ENCODE measurements around the gene ZRANB1.
A peak's percentile ranks its signal among the peaks of the same experiment; 100 is the strongest.
"Not testable (repeated sequence)": the region's sequence is repeated elsewhere in the genome, so short reads cannot be mapped to it uniquely, and the experiment has no call there.

Gene ZRANB1

DNA sequence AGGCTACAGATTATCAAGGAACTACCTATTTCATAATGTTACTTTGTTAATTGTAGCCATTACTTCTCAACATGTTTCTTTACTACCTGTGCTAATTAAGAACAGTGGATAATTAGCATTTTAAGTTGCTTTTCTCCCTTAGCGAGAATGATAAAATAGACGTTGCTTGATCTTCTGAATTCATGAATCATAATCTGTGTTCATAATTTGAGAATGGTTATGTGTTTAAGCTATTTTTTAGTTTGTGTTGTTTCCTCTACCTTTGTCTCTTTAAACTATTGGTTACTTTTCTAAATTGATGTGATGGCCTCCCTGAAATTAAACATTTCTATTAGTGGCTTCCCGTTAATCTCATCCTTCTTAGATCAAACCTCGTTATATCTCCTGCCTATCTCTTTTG lies at the start of gene ZRANB1:
Gene ZRANB1, plus strand, starts transcription at position 301 of the 400 bp plus-strand sequence. CDS start 371 bp downstream, outside the sequence.
- no peak for DNase-seq

- DNase-seq, result no peak
Observed at GRCh38 chr10:124892905-124893304, 49.0 kb upstream of the ZRANB1 start.

- no peak for DNase-seq
Observed at GRCh38 chr10:124894569-124895215, 47.2 kb upstream of the ZRANB1 start.

DNA sequence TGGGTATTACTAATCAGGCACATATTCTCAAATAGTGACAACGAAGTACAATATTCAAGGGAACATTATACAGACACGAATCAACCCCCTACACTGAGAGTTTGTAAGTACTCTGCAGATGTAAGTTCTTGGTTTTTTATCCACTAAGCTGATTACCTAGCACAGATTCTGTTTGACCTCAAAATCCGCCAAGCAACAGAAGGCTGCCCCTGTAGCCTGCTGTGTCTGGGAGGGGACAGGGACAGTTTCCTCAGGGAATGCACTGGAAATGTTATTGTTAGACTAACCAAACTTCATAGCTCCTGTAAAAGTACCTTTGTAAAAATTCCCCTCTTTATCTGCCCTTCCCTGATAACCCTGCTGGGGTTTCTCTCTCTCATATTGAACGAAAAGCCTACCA lies 45.2 kb upstream of the ZRANB1 start:
- no peak for DNase-seq

GRCh38 chr10:124898471-124898870 lies 43.5 kb upstream of the ZRANB1 start:
- DNase-seq, result no peak

DNA sequence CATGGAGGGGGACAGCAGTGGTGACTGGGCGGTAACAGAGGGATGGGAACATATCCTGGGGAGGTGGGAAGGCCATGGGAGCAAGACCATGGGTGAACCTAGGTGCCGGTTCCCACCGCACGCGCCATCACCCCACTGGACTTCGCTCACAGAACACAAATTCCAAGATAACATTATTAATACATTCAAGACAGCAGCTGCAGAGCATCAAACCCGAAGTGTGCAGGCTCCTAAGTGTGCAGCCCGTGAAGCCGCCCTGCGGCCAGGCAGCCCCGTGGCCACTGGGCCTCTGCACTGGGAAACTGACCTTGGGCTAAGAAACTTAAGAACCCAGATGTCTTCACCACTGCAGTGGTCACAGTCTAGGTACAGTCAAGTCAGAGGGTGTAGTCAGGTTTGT lies 42.8 kb upstream of the ZRANB1 start:
- no peak for DNase-seq

- DNase-seq, result no peak
Observed at GRCh38 chr10:124902462-124902861, 39.5 kb upstream of the ZRANB1 start.

DNA sequence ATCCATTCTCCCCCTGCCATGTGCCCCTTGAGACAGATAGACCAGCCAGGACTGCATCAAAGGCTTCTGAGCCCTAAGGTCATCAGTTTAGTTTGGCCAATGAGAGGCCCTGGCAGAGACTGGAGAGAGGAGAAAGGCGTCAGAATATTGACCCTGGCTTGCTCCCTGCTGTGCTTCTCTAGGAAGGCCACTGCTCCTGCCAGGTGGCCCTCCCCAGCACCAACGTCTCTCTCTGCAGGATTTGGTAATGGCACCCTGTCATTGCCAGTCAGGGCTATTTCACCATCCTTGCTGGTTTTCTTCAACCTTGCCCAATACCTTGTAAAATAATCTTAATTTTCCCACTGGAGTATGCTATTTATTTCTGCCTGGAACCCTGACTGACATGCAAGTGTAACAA lies 38.8 kb upstream of the ZRANB1 start:
- no peak for DNase-seq

GRCh38 chr10:124904796-124905195 lies 37.1 kb upstream of the ZRANB1 start:
- no peak for DNase-seq

- no peak for DNase-seq
Observed at GRCh38 chr10:124906551-124907001, 35.3 kb upstream of the ZRANB1 start.

- DNase-seq, result no peak
Observed at GRCh38 chr10:124909563-124909962, 32.4 kb upstream of the ZRANB1 start.

GRCh38 chr10:124911124-124912067 lies 30.5 kb upstream of the ZRANB1 start:
- DNase-seq, result no peak

GRCh38 chr10:124912101-124912886 lies 29.6 kb upstream of the ZRANB1 start:
- DNase-seq, result no peak

DNA sequence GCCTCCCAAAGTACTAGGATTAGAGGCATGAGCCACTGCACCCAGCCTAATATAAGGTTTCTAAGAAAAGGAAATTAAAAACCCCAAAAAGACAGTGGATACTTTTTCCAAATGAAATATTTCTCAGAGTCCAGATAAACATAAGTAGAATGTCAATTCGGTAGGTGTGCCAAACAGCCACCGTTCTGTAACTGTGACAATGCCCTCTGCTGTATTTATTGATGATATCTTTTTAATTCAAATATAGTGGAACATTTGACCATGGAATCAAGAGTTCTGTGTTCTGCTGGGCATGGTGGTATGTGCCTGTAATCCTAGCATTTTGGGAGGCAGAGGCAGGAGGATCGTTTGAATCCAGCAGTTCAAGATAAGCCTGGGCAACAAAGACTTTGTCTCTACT lies 28.8 kb upstream of the ZRANB1 start:
- DNase-seq, result no peak

DNA sequence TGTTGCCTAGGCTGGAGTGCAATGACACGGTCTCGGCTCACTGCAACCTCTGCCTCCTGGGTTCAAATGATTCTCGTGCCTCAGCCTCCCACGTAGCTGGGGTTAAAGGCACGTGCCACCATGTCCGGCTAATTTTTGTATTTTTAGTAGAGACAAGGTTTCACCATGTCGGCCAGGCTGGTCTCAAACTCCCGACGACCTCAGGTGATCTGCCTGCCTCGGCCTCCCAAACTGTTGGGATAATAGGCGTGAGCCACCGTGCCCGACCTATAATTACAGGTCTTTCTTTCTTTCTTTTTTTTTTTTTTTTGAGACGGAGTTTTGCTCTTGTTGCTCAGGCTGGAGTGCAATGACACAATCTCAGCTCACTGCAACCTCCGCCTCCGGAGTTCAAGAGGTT lies 27.5 kb upstream of the ZRANB1 start:
- DNase-seq, result not testable (repeated sequence)

GRCh38 chr10:124916098-124916584 lies 25.8 kb upstream of the ZRANB1 start:
- DNase-seq, result no peak

GRCh38 chr10:124916585-124917427 lies 25.1 kb upstream of the ZRANB1 start:
- DNase-seq, result peak; percentile 87

DNA sequence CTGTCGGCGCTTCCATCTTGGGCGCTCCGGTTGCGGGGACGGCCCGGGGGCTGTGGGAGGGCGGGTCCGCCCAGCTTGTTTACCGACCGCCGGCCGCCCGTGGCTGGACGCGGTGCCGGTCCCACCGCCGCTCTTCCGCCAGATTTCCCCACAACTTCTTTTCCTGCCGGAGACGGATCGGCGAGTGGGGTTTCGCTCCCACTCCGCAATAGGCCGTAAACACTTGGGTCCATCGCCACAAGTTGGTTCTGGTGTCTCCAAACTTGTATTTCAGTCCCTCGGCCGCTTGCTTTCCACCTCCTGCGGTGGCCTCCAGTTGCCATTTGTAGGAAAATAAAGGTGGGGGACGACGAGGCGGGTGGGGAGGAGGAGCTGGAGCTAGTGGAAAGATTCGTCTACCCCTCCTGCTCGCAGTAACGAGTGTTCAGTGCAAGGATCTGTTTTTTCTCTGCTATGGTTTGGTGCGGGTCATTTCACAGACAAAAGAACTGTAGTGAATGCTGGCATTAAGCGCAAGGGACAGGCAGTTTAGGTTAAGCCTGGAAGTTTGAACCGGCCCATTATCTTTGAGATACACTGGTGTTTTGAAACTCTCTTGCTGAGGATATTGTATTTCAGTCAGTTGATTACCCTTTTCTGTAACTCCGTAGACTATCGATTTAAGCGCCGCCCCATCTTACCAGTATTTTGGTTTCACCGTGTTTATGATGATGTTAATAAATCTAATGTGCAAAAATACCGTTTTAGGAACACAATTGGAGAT lies 24.3 kb upstream of the ZRANB1 start:
- DNase-seq, result no peak

DNA sequence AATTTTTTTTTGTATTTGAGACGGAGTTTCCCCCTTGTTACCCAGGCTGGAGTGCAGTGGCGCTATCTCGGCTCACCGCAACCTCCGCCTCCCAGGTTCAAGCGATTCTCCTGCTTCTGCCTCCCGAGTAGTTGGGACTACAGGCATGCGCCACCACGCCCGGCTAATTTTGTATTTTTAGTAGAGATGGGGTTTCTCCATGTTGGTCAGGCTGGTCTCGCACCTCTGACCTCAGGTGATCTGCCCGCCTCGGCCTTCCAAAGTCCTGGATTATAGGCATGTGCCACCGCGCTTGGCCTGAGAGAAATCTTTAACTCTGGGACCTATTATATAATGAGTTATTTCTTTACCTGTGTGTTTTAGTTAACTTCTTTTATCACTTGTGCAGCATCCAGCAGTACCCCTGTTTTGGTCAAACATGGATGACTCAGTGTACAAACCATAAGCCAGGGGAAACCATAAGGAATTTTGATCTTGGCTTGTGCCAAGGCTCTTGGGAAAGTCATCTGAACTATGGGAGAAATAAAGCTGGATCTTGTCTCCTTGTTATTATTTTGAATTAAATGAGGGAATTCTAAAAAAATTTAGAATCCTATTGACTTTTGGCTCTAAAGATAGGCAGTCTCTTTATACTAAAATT lies 23.6 kb upstream of the ZRANB1 start:
- DNase-seq, result no peak

GRCh38 chr10:124918906-124919305 lies 23.0 kb upstream of the ZRANB1 start:
- no peak for DNase-seq

DNA sequence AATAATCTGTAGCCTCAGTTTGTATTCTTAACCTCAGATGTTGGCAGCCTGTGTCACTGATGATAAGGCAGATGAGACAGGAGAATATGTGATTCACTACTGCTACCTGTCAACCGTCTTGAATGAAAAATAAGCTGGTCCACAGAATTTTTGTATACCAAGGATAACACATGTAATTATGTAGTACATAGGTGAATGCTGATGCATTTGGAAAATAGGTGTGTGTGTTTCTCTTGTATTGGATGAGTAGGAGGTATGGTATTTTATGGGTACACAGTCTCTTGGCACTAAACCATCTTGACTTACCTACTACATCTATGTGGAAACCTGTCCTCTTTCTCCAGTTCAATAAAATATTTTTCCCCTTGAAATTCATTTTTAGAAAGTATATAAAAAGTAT lies 20.7 kb upstream of the ZRANB1 start:
- no peak for DNase-seq
